CD4-positive, alpha-beta T cell (primary cell): ENCODE measurements around the gene PDE4B. TPM values are rescaled to one million over a fixed set of nuclear protein-coding genes. Genes with fewer than 3 reads are reported as not detected.
"Not testable (repeated sequence)": the region's sequence is repeated elsewhere in the genome, so short reads cannot be mapped to it uniquely, and the experiment has no call there.

Source experiments
- ATAC-seq: fragments of 200-7000 bp; cut with Tn5 transposase; one replicate; pipeline ENCODE4 v1.10.0; 2022; ENCODE audit warnings: mild to moderate bottlenecking; ENCODE audit not compliant: poor library complexity
- CTCF ChIA-PET: fragments of 350-600 bp; sonication (Branson Sonifier 250); formaldehyde crosslinking; loops from one replicate; lab custom pipeline; 2021; ENCODE audit warnings: antibody characterized with exemption, inconsistent platforms; lab: Charles Lee
- POLR2A ChIA-PET: fragments of 350-600 bp; sonication (Branson Sonifier 250); formaldehyde crosslinking; loops from one replicate; lab custom pipeline; 2021; ENCODE audit warnings: antibody characterized with exemption, inconsistent platforms; lab: Charles Lee
- DNase-seq, 14 experiments: peaks; one replicate each; pipeline ENCODE4 v3.0.0-alpha.2; 2013 to 2020; ENCODE audit warnings: mixed read lengths in 2 of 14
- H3K27ac ChIP-seq, 2 donors: one replicate each; pipeline versions ENCODE4 v1.5.1 to v1.7.0; 2013; ENCODE audit warnings: low read length in 2 of 2, low read depth in 1 of 2, mild to moderate bottlenecking in 1 of 2
- H3K27me3 ChIP-seq, 2 experiments: 1 replicate in 1 of 2; 2 replicates in 1 of 2; pipeline versions ENCODE4 v1.6.1 to v1.7.0; 2013; ENCODE audit warnings: low read length in 2 of 2, control low read depth in 1 of 2, mild to moderate bottlenecking in 1 of 2, moderate library complexity in 1 of 2; ENCODE audit not compliant: insufficient read depth in 2 of 2, control insufficient read depth in 1 of 2
- H3K36me3 ChIP-seq: one replicate; pipeline ENCODE4 v1.6.1; 2013; ENCODE audit warnings: low read length, control low read depth; ENCODE audit not compliant: insufficient read depth
- H3K4me1 ChIP-seq: one replicate; pipeline ENCODE4 v1.6.1; 2013; ENCODE audit warnings: low read length, control low read depth; ENCODE audit not compliant: insufficient read depth
- H3K4me3 ChIP-seq: one replicate; pipeline ENCODE4 v1.5.1; 2013; ENCODE audit warnings: mild to moderate bottlenecking, low read length, moderate library complexity
- H3K9me3 ChIP-seq, 2 experiments: 1 replicate in 1 of 2; 2 replicates in 1 of 2; pipeline versions ENCODE4 v1.6.1 to v1.7.0; 2013; ENCODE audit warnings: low read length in 2 of 2, mild to moderate bottlenecking in 2 of 2, control low read depth in 1 of 2, moderate library complexity in 1 of 2; ENCODE audit not compliant: control insufficient read depth in 1 of 2, insufficient read depth in 1 of 2
- H3K27ac Mint-ChIP-seq: one replicate; pipeline ENCODE4 v1.8.0; 2020; ENCODE audit warnings: mixed read lengths
- H3K27me3 Mint-ChIP-seq: one replicate; pipeline ENCODE4 v1.8.0; 2021; ENCODE audit warnings: mixed read lengths
- H3K36me3 Mint-ChIP-seq: one replicate; pipeline ENCODE4 v1.8.0; 2021; ENCODE audit warnings: low read depth, mixed read lengths
- H3K4me1 Mint-ChIP-seq: one replicate; pipeline ENCODE4 v1.8.0; 2021; ENCODE audit warnings: low read depth, mixed read lengths
- H3K4me3 Mint-ChIP-seq: one replicate; pipeline ENCODE4 v1.8.0; 2020; ENCODE audit warnings: mild to moderate bottlenecking, mixed read lengths
- H3K9me3 Mint-ChIP-seq: one replicate; pipeline ENCODE4 v1.8.0; 2020; ENCODE audit warnings: mixed read lengths
- intact Hi-C, 2 experiments: fragments of 100-400 bp; cut with DNase I in 1 of 2; cut with micrococcal nuclease in 1 of 2; formaldehyde crosslinking; loops; one replicate each; pipeline versions ENCODE4 v1.15.1 to v1.9.0; 2023 to 2025; cut with DNase I, micrococcal nuclease
- total RNA-seq, 174 experiments: library from RNA in 2 of 174; stranded (reverse) in 2 of 174; gene quantifications; one replicate each; pipeline ENCODE4 v1.2.3 and lab custom pipeline; 2021 to 2026
- TF ChIP-seq, protein P1 (sequence below): fragments of 200-600 bp; IDR thresholded peaks from one replicate; pipeline ENCODE4 v1.8.0; 2022; ENCODE audit warnings: antibody characterized with exemption, mild to moderate bottlenecking

Gene PDE4B
- total RNA-seq, 2 experiments from 2014 or later = 155 to 159 TPM

DNA sequence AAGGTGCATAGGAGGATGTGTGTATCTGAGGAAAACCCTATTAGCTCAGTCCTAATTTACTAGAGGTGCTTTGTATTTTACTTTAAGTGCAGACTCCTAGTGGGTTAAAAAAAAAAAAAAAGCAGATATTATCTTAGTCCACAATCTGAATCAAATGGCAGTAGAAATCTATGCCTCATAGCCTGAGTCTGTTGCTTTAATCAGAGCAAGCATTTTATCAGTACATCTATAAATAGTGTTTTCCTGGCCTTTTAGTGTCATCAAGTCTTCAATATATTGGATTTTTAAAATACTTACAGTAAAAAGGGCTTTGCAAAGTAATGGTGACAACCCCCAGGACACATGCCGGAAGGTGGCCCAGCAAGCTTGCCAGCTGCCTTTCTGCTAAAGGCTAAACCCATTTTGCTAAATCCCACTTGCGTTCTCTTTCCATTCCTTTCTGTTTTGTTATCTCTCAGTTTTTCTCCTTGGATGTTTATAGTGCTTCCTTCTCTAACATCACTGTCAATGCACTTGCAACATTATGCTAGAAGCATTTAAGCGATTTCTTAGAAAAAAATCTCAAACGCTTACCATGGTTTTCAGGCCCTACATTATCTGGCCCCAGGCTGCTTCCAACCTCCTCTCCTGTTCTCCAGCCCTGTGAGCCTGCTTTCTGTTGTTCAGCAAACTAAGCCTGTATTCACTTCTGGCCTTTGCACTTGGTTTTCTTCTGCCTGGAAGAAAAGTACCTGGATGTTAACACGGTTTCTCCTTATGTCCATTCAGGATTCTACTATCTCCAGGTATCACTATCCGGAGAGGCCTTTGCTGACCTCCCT lies 206.3 kb downstream of the PDE4B start:
- Mint-ChIP-seq H3K4me3 (no peak overlapping the region), H3K27ac (no peak overlapping the region), H3K27me3 (peaks cover 25% of the 10 kb centered on the region), H3K9me3 (no peaks in the 10 kb centered on the region), H3K36me3 (no peaks in the 10 kb centered on the region), H3K4me1 (no peaks in the 10 kb centered on the region)
- Histone ChIP-seq H3K27ac (no peak overlapping the region), H3K4me1 (no peaks in the 10 kb centered on the region), H3K9me3 (no peaks in the 10 kb centered on the region), H3K4me3 (no peak overlapping the region), H3K36me3 (no peaks in the 10 kb centered on the region), H3K27me3 (peaks cover 0 to under 1% of the 10 kb centered on the region in 2 experiments)
- ATAC-seq = no peak
- CTCF ChIA-PET = no interaction called here
- TF ChIP-seq, protein P1, sequence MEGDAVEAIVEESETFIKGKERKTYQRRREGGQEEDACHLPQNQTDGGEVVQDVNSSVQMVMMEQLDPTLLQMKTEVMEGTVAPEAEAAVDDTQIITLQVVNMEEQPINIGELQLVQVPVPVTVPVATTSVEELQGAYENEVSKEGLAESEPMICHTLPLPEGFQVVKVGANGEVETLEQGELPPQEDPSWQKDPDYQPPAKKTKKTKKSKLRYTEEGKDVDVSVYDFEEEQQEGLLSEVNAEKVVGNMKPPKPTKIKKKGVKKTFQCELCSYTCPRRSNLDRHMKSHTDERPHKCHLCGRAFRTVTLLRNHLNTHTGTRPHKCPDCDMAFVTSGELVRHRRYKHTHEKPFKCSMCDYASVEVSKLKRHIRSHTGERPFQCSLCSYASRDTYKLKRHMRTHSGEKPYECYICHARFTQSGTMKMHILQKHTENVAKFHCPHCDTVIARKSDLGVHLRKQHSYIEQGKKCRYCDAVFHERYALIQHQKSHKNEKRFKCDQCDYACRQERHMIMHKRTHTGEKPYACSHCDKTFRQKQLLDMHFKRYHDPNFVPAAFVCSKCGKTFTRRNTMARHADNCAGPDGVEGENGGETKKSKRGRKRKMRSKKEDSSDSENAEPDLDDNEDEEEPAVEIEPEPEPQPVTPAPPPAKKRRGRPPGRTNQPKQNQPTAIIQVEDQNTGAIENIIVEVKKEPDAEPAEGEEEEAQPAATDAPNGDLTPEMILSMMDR = no peak
- intact Hi-C loops = no loop called here
- no peak for DNase-seq
- POLR2A ChIA-PET = no interaction called here

DNA sequence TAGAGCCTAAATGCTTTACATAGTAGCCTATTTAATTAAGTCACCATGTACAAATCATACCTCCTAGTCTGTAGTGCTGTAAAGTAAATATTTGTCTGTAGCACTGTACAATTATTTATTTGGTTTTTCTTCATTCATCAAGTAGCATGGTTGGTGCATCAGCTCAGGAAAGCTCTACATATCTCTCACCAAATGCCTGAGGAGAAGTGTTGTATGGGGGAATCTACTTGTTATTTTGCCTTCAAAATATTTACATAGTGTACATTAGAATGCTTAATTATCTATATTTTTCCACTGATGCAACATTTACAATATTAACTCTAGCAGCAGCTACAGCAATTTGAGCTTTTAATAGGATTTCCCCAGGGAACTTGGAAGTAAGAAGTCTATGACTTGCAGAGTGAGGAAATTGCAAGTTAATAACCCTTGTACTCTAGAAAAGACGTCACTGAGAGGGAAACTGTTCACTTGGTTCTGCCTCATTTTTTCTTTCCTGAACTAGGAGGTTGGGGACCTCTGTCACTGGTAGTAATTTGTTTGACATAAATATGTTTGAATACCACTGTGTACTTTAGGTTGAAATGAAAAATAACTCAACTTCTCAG lies 207.4 kb downstream of the PDE4B start:
- Mint-ChIP-seq H3K4me1 (no peaks in the 10 kb centered on the region), H3K36me3 (no peaks in the 10 kb centered on the region), H3K9me3 (no peaks in the 10 kb centered on the region), H3K27me3 (peaks cover 25% of the 10 kb centered on the region), H3K4me3 (no peak overlapping the region), H3K27ac (no peak overlapping the region)
- H3K9me3 ChIP-seq = no peaks in the 10 kb centered on the region
- no peaks in the 10 kb centered on the region for H3K36me3 ChIP-seq
- H3K27ac ChIP-seq = no peak overlapping the region
- no peak overlapping the region for H3K4me3 ChIP-seq
- DNase-seq (no peak), ATAC-seq (no peak)
- no peaks in the 10 kb centered on the region for H3K27me3 ChIP-seq
- H3K4me1 ChIP-seq = no peaks in the 10 kb centered on the region
- intact Hi-C loops = no loop called here
- TF ChIP-seq, protein P1 = no peak
- CTCF ChIA-PET = no interaction called here
- POLR2A ChIA-PET = no interaction called here

DNA sequence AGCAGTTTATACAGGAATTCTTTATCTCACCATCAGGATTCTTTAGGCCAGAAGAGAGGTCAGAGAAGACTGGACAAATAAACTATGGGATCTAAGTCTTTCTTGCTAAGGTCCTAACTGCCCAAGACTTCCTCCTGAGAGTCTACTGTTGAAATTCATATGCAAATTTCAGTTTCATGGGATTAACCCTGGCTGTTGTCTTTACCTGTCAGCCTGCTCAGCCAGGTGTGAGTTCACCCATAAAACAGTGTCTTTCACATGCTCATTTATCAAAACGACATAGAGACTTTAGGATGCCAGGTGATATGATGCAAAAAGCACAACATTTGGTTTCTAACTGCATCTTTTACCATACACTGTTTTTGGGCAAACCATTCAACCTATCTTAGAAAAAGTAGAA lies 211.0 kb downstream of the PDE4B start:
- ChIA-PET CTCF (no interaction called here), POLR2A (no interaction called here)
- DNase-seq (no peak), ATAC-seq (no peak)
- H3K4me3 ChIP-seq = no peak overlapping the region
- no peak overlapping the region for H3K4me3 Mint-ChIP-seq
- H3K27me3 Mint-ChIP-seq = peaks cover 12% of the 10 kb centered on the region
- H3K36me3 ChIP-seq = no peaks in the 10 kb centered on the region
- no peaks in the 10 kb centered on the region for H3K36me3 Mint-ChIP-seq
- H3K9me3 ChIP-seq = no peaks in the 10 kb centered on the region
- TF ChIP-seq, protein P1 = no peak
- H3K27ac Mint-ChIP-seq = no peak overlapping the region
- no peaks in the 10 kb centered on the region for H3K4me1 ChIP-seq
- H3K9me3 Mint-ChIP-seq = no peaks in the 10 kb centered on the region
- H3K4me1 Mint-ChIP-seq = no peaks in the 10 kb centered on the region
- peaks cover 0 to 6% of the 10 kb centered on the region in 2 experiments for H3K27me3 ChIP-seq
- intact Hi-C loops = no loop called here
- no peak overlapping the region for H3K27ac ChIP-seq

DNA sequence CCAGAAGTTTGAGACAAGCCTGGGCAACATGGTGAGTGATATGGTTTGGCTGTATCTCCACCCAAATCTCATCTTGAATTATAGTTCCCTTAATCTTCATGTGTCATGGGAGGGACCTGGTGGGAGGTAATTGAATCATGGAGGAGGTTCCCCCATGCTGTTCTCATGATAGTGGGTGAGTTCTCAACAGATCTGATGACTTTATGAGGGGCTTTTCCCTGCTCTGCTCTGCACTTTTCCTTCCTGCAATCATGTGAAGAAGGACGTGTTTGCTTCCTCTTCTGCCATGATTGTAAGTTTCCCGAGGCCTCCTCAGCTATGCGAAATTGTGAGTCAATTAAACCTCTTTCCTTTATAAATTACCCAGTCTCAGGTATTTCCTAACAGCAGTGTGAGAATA lies 213.8 kb downstream of the PDE4B start:
- H3K9me3 ChIP-seq, ATAC-seq, H3K36me3 ChIP-seq, H3K4me3 ChIP-seq, DNase-seq, H3K4me1 Mint-ChIP-seq, H3K27me3 ChIP-seq, H3K36me3 Mint-ChIP-seq, H3K9me3 Mint-ChIP-seq, H3K27ac ChIP-seq, H3K4me3 Mint-ChIP-seq, POLR2A ChIA-PET, H3K27ac Mint-ChIP-seq, intact Hi-C loops, H3K4me1 ChIP-seq, H3K27me3 Mint-ChIP-seq: not testable (repeated sequence)
- CTCF ChIA-PET = interaction anchor here (1.5 kb wide), 1 partner anchor 10 kb away, joined by 4 read pairs; no protein-coding TSS in a partner anchor
